ENCODE data around the gene CBLL1. TPM values are rescaled to one million over a fixed set of nuclear protein-coding genes. Genes with fewer than 3 reads are reported as not detected.

CBLL1 gene
- total RNA-seq, 1 experiment from 2014 or later = 34.5 TPM

GRCh38 chr7:107712896-107713295 lies 31.0 kb upstream of the CBLL1 start:
- H3K36me3 Mint-ChIP-seq (ENCODE audit: insufficient read depth, unreplicated experiment) = no peaks in the 10 kb centered on the region
- no peaks in the 10 kb centered on the region for H3K27me3 Mint-ChIP-seq (ENCODE audit: insufficient read depth, unreplicated experiment)
- ChIA-PET POLR2A (interaction anchor here (0.7 to 2.3 kb wide), 6 partner anchors 10 to 131 kb away, joined by 3 to 9 read pairs (median 4); no protein-coding TSS in a partner anchor), CTCF (interaction anchor here (0.6 to 3.1 kb wide), 7 partner anchors 12 to 133 kb away, joined by 3 to 16 read pairs (median 4); partner anchors contain the start of gene BCAP29)
- peaks cover 11% of the 10 kb centered on the region for H3K4me1 Mint-ChIP-seq (ENCODE audit: insufficient read depth, unreplicated experiment)
- TF ChIP-seq CTCF (IDR thresholded peaks at IDR 0.05; ENCODE audit: unreplicated experiment) = no peak
- intact Hi-C loops (cut with micrococcal nuclease) = no loop called here
- H3K4me3 Mint-ChIP-seq (ENCODE audit: unreplicated experiment) = no peak overlapping the region
- DNase-seq (ENCODE audit: unreplicated experiment) = peak; percentile 24
- H3K9me3 Mint-ChIP-seq (ENCODE audit: unreplicated experiment) = no peaks in the 10 kb centered on the region
- H3K27ac Mint-ChIP-seq (ENCODE audit: low read depth, unreplicated experiment) = peak overlapping the region; percentile 5
- BruUV-seq (replicated peaks) = no TSS peak

- no peaks in the 10 kb centered on the region for H3K27me3 Mint-ChIP-seq (ENCODE audit: insufficient read depth, unreplicated experiment)
- peak; percentile 34 for DNase-seq (ENCODE audit: unreplicated experiment)
- intact Hi-C loops (cut with micrococcal nuclease) = no loop called here
- peaks cover 18% of the 10 kb centered on the region for H3K4me1 Mint-ChIP-seq (ENCODE audit: insufficient read depth, unreplicated experiment)
- H3K36me3 Mint-ChIP-seq (ENCODE audit: insufficient read depth, unreplicated experiment) = no peaks in the 10 kb centered on the region
- H3K27ac Mint-ChIP-seq (ENCODE audit: low read depth, unreplicated experiment) = no peak overlapping the region
- POLR2A ChIA-PET = no interaction called here
- no TSS peak for BruUV-seq (replicated peaks)
- H3K4me3 Mint-ChIP-seq (ENCODE audit: unreplicated experiment) = no peak overlapping the region
- H3K9me3 Mint-ChIP-seq (ENCODE audit: unreplicated experiment) = no peaks in the 10 kb centered on the region
- TF ChIP-seq CTCF (IDR thresholded peaks at IDR 0.05; ENCODE audit: unreplicated experiment) = no peak
- CTCF ChIA-PET = interaction anchor here (0.6 kb wide), 1 partner anchor 163 kb away, joined by 3 read pairs; no protein-coding TSS in a partner anchor
Measured at GRCh38 chr7:107715531-107715930, 28.4 kb upstream of the CBLL1 start.

GRCh38 chr7:107718456-107719193 lies 25.3 kb upstream of the CBLL1 start:
- intact Hi-C loops (cut with micrococcal nuclease) = no loop called here
- no peaks in the 10 kb centered on the region for H3K9me3 Mint-ChIP-seq (ENCODE audit: unreplicated experiment)

More at GRCh38 chr7:107718456-107719193, 25.3 kb upstream of the CBLL1 start:
- Mint-ChIP-seq H3K27ac (ENCODE audit: low read depth, unreplicated experiment) (no peak overlapping the region), H3K36me3 (ENCODE audit: insufficient read depth, unreplicated experiment) (no peaks in the 10 kb centered on the region), H3K4me1 (ENCODE audit: insufficient read depth, unreplicated experiment) (peaks cover 7% of the 10 kb centered on the region), H3K27me3 (ENCODE audit: insufficient read depth, unreplicated experiment) (no peaks in the 10 kb centered on the region), H3K4me3 (ENCODE audit: unreplicated experiment) (no peak overlapping the region)
- no peak for TF ChIP-seq CTCF (IDR thresholded peaks at IDR 0.05; ENCODE audit: unreplicated experiment)
- CTCF ChIA-PET = interaction anchor here (0.7 to 1.7 kb wide), 5 partner anchors 23 to 572 kb away, joined by 3 to 15 read pairs (median 3); no protein-coding TSS in a partner anchor
- POLR2A ChIA-PET = no interaction called here
- DNase-seq (ENCODE audit: unreplicated experiment) = no peak
- no TSS peak for BruUV-seq (replicated peaks)

Data from MCF 10A (cell line).